GM21576 (cell line): ENCODE data around the gene GAL3ST1.
"Not testable (repeated sequence)": the region's sequence is repeated elsewhere in the genome, so short reads cannot be mapped to it uniquely, and the experiment has no call there.

Source experiments
- ATAC-seq: cut with Tn5 transposase; IDR thresholded peaks from one replicate; pipeline ENCODE4 v1.9.1; 2021; ENCODE audit warnings: mild to moderate bottlenecking, moderate library complexity; ENCODE audit not compliant: unreplicated experiment

Gene GAL3ST1

GRCh38 chr22:30598986-30599385, 24.5 kb upstream of the GAL3ST1 start:
- ATAC-seq: no peak

GRCh38 chr22:30596886-30597285, 22.4 kb upstream of the GAL3ST1 start:
- no peak for ATAC-seq

- ATAC-seq: no peak
These were observed 21.7 kb upstream of the GAL3ST1 start for GRCh38 chr22:30596199-30596598.

- ATAC-seq: not testable (repeated sequence)
These were observed 17.9 kb upstream of the GAL3ST1 start for GRCh38 chr22:30592360-30592713.

GRCh38 chr22:30591588-30592359, 17.3 kb upstream of the GAL3ST1 start, which contains the start of gene PES1:
Gene PES1, minus strand, starts transcription at chr22:30591910. Its CDS starts 77 bp downstream, at chr22:30591833.
- ATAC-seq: peak; percentile 97

- ATAC-seq: no peak
These were observed 16.7 kb upstream of the GAL3ST1 start for GRCh38 chr22:30591191-30591587.

GRCh38 chr22:30586414-30586813, 11.9 kb upstream of the GAL3ST1 start:
- no peak for ATAC-seq

- no peak for ATAC-seq
These were observed 10.0 kb upstream of the GAL3ST1 start for GRCh38 chr22:30584441-30584840.

- no peak for ATAC-seq
These were observed 8.5 kb upstream of the GAL3ST1 start for GRCh38 chr22:30582788-30583545.

GRCh38 chr22:30582051-30582450, 7.6 kb upstream of the GAL3ST1 start:
- ATAC-seq: no peak

GRCh38 chr22:30580896-30581295, 6.4 kb upstream of the GAL3ST1 start:
- ATAC-seq: no peak

- ATAC-seq: no peak
These were observed 4.0 kb upstream of the GAL3ST1 start for GRCh38 chr22:30578481-30578880.

- no peak for ATAC-seq
These were observed 1.4 kb upstream of the GAL3ST1 start for GRCh38 chr22:30575859-30576258.

GRCh38 chr22:30574997-30575671, 669 bp upstream of the GAL3ST1 start:
- ATAC-seq: no peak

- ATAC-seq: no peak
These were observed 821 bp downstream of the GAL3ST1 start for GRCh38 chr22:30573594-30574094.

GRCh38 chr22:30572840-30573593, 1.4 kb downstream of the GAL3ST1 start:
- ATAC-seq: no peak

GRCh38 chr22:30572210-30572609, 2.3 kb downstream of the GAL3ST1 start:
- ATAC-seq: no peak

- no peak for ATAC-seq
These were observed 4.7 kb downstream of the GAL3ST1 start for GRCh38 chr22:30569674-30570202.

GRCh38 chr22:30568137-30568805, 6.2 kb downstream of the GAL3ST1 start:
- ATAC-seq: no peak

- not testable (repeated sequence) for ATAC-seq
These were observed 7.2 kb downstream of the GAL3ST1 start for GRCh38 chr22:30567277-30567676.
